ENCODE results near the gene ANKS1B.

DNA sequence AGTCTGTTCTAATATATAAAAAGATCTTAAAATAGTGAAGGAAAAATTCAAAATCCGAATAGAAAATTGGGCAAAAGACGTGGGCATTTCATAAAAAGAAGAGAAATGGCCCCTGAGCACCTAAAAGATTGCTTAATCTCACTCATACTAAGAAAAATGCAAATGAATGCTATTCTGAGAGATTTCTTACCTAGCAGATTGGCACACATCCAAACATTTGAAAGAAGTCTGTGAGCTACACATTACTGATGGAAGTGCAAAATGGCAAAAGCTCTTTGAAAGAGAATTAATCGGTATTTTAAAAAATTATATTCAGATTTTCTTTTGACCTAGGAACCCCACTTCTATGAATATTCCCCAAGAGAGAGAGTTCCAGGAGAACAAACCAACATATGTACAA, 617.6 kb downstream of the ANKS1B start:
- TF ChIP-seq GATA2 (IDR thresholded peaks at IDR 0.05; ENCODE audit: low read depth, low read length) (no peak), GATA3 (IDR thresholded peaks at IDR 0.05; ENCODE audit: low read depth, low read length) (no peak)

All from SH-SY5Y (cell line).